Measurements from ENCODE around the gene MEOX2.

MEOX2 gene

GRCh38 chr7:15567652-15568051 is 118.8 kb downstream of the MEOX2 start:
- H3K36me3 ChIP-seq (ENCODE audit: insufficient read depth, low read length), result no peaks in the 10 kb centered on the region
- H3K4me2 ChIP-seq (ENCODE audit: low read depth, low read length, poor library complexity, severe bottlenecking), result no peak overlapping the region
- H3K9me2 ChIP-seq (replicated peaks; ENCODE audit: low read depth, low read length), result no peaks in the 10 kb centered on the region
- no peak overlapping the region for H3K4me3 ChIP-seq (ENCODE audit: low read length, poor library complexity, severe bottlenecking)
- no peaks in the 10 kb centered on the region for H4K20me1 ChIP-seq (ENCODE audit: insufficient read depth, low read length, poor library complexity, severe bottlenecking)
- peaks cover 4% of the 10 kb centered on the region for H3K27me3 ChIP-seq (ENCODE audit: insufficient read depth, low read length, poor library complexity, severe bottlenecking)
- TF ChIP-seq, protein P1, sequence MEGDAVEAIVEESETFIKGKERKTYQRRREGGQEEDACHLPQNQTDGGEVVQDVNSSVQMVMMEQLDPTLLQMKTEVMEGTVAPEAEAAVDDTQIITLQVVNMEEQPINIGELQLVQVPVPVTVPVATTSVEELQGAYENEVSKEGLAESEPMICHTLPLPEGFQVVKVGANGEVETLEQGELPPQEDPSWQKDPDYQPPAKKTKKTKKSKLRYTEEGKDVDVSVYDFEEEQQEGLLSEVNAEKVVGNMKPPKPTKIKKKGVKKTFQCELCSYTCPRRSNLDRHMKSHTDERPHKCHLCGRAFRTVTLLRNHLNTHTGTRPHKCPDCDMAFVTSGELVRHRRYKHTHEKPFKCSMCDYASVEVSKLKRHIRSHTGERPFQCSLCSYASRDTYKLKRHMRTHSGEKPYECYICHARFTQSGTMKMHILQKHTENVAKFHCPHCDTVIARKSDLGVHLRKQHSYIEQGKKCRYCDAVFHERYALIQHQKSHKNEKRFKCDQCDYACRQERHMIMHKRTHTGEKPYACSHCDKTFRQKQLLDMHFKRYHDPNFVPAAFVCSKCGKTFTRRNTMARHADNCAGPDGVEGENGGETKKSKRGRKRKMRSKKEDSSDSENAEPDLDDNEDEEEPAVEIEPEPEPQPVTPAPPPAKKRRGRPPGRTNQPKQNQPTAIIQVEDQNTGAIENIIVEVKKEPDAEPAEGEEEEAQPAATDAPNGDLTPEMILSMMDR (conservative IDR thresholded peaks at IDR 0.05; ENCODE audit: low read length), result no peak
- no peak for TF ChIP-seq EZH2phosphoT487 (IDR thresholded peaks at IDR 0.05; ENCODE audit: borderline replicate concordance)
- no peaks in the 10 kb centered on the region for H3F3A ChIP-seq (ENCODE audit: low read depth)
- no peak overlapping the region for H3K9ac ChIP-seq (ENCODE audit: low read depth, low read length, poor library complexity, severe bottlenecking)
- H3K79me2 ChIP-seq (ENCODE audit: insufficient read depth, low read length), result no peaks in the 10 kb centered on the region
- H3K4me1 ChIP-seq (ENCODE audit: insufficient read depth, low read length, poor library complexity, severe bottlenecking), result no peaks in the 10 kb centered on the region
- no peak overlapping the region for H2AFZ ChIP-seq (ENCODE audit: low read length)
- H3K9me3 ChIP-seq (ENCODE audit: insufficient read depth, low read depth, low read length), result no peaks in the 10 kb centered on the region

DNA sequence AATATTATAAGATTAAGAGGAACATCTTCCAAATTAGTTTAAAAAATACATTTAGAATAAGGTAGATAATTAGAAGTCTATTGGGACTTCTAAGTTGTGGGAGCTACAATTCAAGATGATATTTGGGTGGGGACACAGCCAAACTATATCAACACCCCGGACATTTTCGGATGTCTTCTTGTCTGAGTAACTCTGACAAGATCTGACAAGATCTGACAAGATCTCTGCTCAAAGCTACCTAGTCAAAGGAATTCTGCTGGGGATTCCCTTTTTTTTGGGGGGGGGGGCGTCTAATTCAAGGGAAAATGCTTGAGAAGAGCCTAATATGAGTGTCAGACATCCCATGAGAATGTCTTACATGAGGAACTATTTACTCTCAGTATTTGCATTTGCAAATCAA is 119.4 kb downstream of the MEOX2 start:
- Histone ChIP-seq H3K9me3 (ENCODE audit: insufficient read depth, low read depth, low read length) (no peaks in the 10 kb centered on the region), H3K4me2 (ENCODE audit: low read depth, low read length, poor library complexity, severe bottlenecking) (no peak overlapping the region), H3K27me3 (ENCODE audit: insufficient read depth, low read length, poor library complexity, severe bottlenecking) (peaks cover 4% of the 10 kb centered on the region), H3K79me2 (ENCODE audit: insufficient read depth, low read length) (no peaks in the 10 kb centered on the region), H4K20me1 (ENCODE audit: insufficient read depth, low read length, poor library complexity, severe bottlenecking) (no peaks in the 10 kb centered on the region), H3F3A (ENCODE audit: low read depth) (no peaks in the 10 kb centered on the region), H3K9me2 (replicated peaks; ENCODE audit: low read depth, low read length) (no peaks in the 10 kb centered on the region), H3K4me3 (ENCODE audit: low read length, poor library complexity, severe bottlenecking) (no peak overlapping the region), H3K36me3 (ENCODE audit: insufficient read depth, low read length) (no peaks in the 10 kb centered on the region), H2AFZ (ENCODE audit: low read length) (no peak overlapping the region), H3K4me1 (ENCODE audit: insufficient read depth, low read length, poor library complexity, severe bottlenecking) (no peaks in the 10 kb centered on the region), H3K9ac (ENCODE audit: low read depth, low read length, poor library complexity, severe bottlenecking) (no peak overlapping the region)
- TF ChIP-seq, protein P1 (conservative IDR thresholded peaks at IDR 0.05; ENCODE audit: low read length), result no peak

GRCh38 chr7:15566476-15566875 is 120.0 kb downstream of the MEOX2 start:
- no peaks in the 10 kb centered on the region for H3F3A ChIP-seq (ENCODE audit: low read depth)
- H4K20me1 ChIP-seq (ENCODE audit: insufficient read depth, low read length, poor library complexity, severe bottlenecking), result no peaks in the 10 kb centered on the region
- H3K9ac ChIP-seq (ENCODE audit: low read depth, low read length, poor library complexity, severe bottlenecking), result no peak overlapping the region
- TF ChIP-seq, protein P1 (conservative IDR thresholded peaks at IDR 0.05; ENCODE audit: low read length), result no peak
- TF ChIP-seq EZH2phosphoT487 (IDR thresholded peaks at IDR 0.05; ENCODE audit: borderline replicate concordance), result no peak
- no peaks in the 10 kb centered on the region for H3K36me3 ChIP-seq (ENCODE audit: insufficient read depth, low read length)
- no peak overlapping the region for H3K4me3 ChIP-seq (ENCODE audit: low read length, poor library complexity, severe bottlenecking)
- H3K79me2 ChIP-seq (ENCODE audit: insufficient read depth, low read length), result no peaks in the 10 kb centered on the region
- no peaks in the 10 kb centered on the region for H3K9me3 ChIP-seq (ENCODE audit: insufficient read depth, low read depth, low read length)
- H2AFZ ChIP-seq (ENCODE audit: low read length), result no peak overlapping the region
- no peaks in the 10 kb centered on the region for H3K4me1 ChIP-seq (ENCODE audit: insufficient read depth, low read length, poor library complexity, severe bottlenecking)
- peaks cover 4% of the 10 kb centered on the region for H3K27me3 ChIP-seq (ENCODE audit: insufficient read depth, low read length, poor library complexity, severe bottlenecking)
- no peak overlapping the region for H3K4me2 ChIP-seq (ENCODE audit: low read depth, low read length, poor library complexity, severe bottlenecking)
- H3K9me2 ChIP-seq (replicated peaks; ENCODE audit: low read depth, low read length), result no peaks in the 10 kb centered on the region
